HepG2 (cell line): ENCODE data around the gene EXOC6B. TPM values are rescaled to one million over a fixed set of nuclear protein-coding genes. Genes with fewer than 3 reads are reported as not detected.
A peak's percentile ranks its signal among the peaks of the same experiment; 100 is the strongest.

Experiments
- ATF1 ChIP-seq: IDR thresholded peaks from 2 replicates; pipeline ENCODE4 v1.6.1; 2016; ENCODE audit warnings: mild to moderate bottlenecking, control low read depth
- ELK4 ChIP-seq: sonication (generic); formaldehyde crosslinking; IDR thresholded peaks from 2 replicates; pipeline ENCODE4 v1.9.0; 2021; ENCODE audit warnings: missing genetic modification reagents, borderline replicate concordance
- FOXO1 ChIP-seq: sonication (generic); formaldehyde crosslinking; IDR thresholded peaks from 2 replicates; pipeline ENCODE4 v1.4.0; 2020; ENCODE audit warnings: missing genetic modification reagents
- GATAD1 ChIP-seq: IDR thresholded peaks from 2 replicates; pipeline ENCODE4 v1.6.1; 2016; ENCODE audit warnings: missing genetic modification reagents, missing compliant biosample characterization
- HNRNPLL ChIP-seq: fragments of 200-400 bp; formaldehyde crosslinking; IDR thresholded peaks from 2 replicates; pipeline ENCODE4 v1.6.1; 2017; ENCODE audit warnings: mild to moderate bottlenecking, low read depth, low read length; ENCODE audit not compliant: poor library complexity, severe bottlenecking
- JUNB ChIP-seq: sonication (generic); formaldehyde crosslinking; IDR thresholded peaks from 2 replicates; pipeline ENCODE4 v1.8.0; 2022; ENCODE audit warnings: missing genetic modification reagents, mild to moderate bottlenecking, borderline replicate concordance
- NCOA2 ChIP-seq: sonication (generic); formaldehyde crosslinking; IDR thresholded peaks from 2 replicates; pipeline ENCODE4 v1.8.0; 2022; ENCODE audit warnings: inconsistent platforms
- NCOR1 ChIP-seq: fragments of 200-600 bp; sonication (generic); IDR thresholded peaks from 2 replicates; pipeline ENCODE4 v1.7.0; 2017; ENCODE audit warnings: antibody characterized with exemption, low read length, borderline replicate concordance
- PCBP1 ChIP-seq: fragments of 200-400 bp; formaldehyde crosslinking; IDR thresholded peaks from 2 replicates; pipeline ENCODE4 v1.6.1; 2017; ENCODE audit warnings: mild to moderate bottlenecking, low read depth, low read length, borderline replicate concordance
- PHB2 ChIP-seq: fragments of 450-650 bp; IDR thresholded peaks from 2 replicates; pipeline ENCODE4 v1.6.1; 2018; ENCODE audit not compliant: partially characterized antibody
- PTBP1 ChIP-seq: fragments of 200-400 bp; formaldehyde crosslinking; IDR thresholded peaks from 2 replicates; pipeline ENCODE4 v1.6.1; 2018; ENCODE audit warnings: low read length, low read depth; ENCODE audit not compliant: poor library complexity, severe bottlenecking
- SRY ChIP-seq: sonication (generic); formaldehyde crosslinking; IDR thresholded peaks from 2 replicates; pipeline ENCODE4 v1.8.0; 2022; ENCODE audit warnings: mild to moderate bottlenecking, missing genetic modification reagents
- THAP9 ChIP-seq: sonication (generic); formaldehyde crosslinking; IDR thresholded peaks from 2 replicates; pipeline ENCODE4; 2020; ENCODE audit warnings: missing genetic modification reagents, mild to moderate bottlenecking, borderline replicate concordance
- TOPORS ChIP-seq: sonication (generic); formaldehyde crosslinking; IDR thresholded peaks from 2 replicates; pipeline ENCODE4 v1.8.0; 2023; ENCODE audit warnings: mild to moderate bottlenecking, missing genetic modification reagents
- ZBTB21 ChIP-seq: sonication (generic); formaldehyde crosslinking; IDR thresholded peaks from 2 replicates; pipeline ENCODE4 v1.4.0; 2020; ENCODE audit warnings: missing genetic modification reagents
- ZFP1 ChIP-seq: IDR thresholded peaks from 2 replicates; pipeline ENCODE4 v1.6.1; 2016
- ZFP36L2 ChIP-seq: sonication (generic); formaldehyde crosslinking; IDR thresholded peaks from 2 replicates; pipeline ENCODE4 v1.4.0; 2020; ENCODE audit warnings: missing genetic modification reagents
- ZNF3 ChIP-seq: IDR thresholded peaks from 2 replicates; pipeline ENCODE4 v1.7.0; 2017; ENCODE audit warnings: inconsistent platforms
- ZNF430 ChIP-seq: sonication (generic); formaldehyde crosslinking; IDR thresholded peaks from 2 replicates; pipeline ENCODE4 v1.9.0; 2021; ENCODE audit warnings: mild to moderate bottlenecking, missing genetic modification reagents
- ZNF512 ChIP-seq: sonication (generic); formaldehyde crosslinking; IDR thresholded peaks from 2 replicates; pipeline ENCODE4 v1.4.0; 2020; ENCODE audit warnings: mild to moderate bottlenecking, missing genetic modification reagents
- ZNF713 ChIP-seq: sonication (generic); formaldehyde crosslinking; IDR thresholded peaks from 2 replicates; pipeline ENCODE4 v1.4.0; 2020; ENCODE audit warnings: mild to moderate bottlenecking, missing genetic modification reagents
- ZNF781 ChIP-seq: sonication (generic); formaldehyde crosslinking; IDR thresholded peaks from 2 replicates; pipeline ENCODE4 v1.5.1; 2020; ENCODE audit warnings: borderline replicate concordance, mild to moderate bottlenecking, missing genetic modification reagents; ENCODE audit errors: not compliant biosample characterization
- ZNF839 ChIP-seq: sonication (generic); formaldehyde crosslinking; IDR thresholded peaks from 2 replicates; pipeline ENCODE4 v1.4.0; 2020; ENCODE audit warnings: missing genetic modification reagents, mild to moderate bottlenecking, borderline replicate concordance
- polyA plus RNA-seq, 8 experiments: library from polyadenylated mRNA; depleted of rRNA in 3 of 8; stranded (reverse) in 7 of 8; unstranded in 1 of 8; fragments of >200 nt; fragmentation: Illumina TruSeq in 4 of 8; extraction: Trizol in 4 of 8; gene quantifications; 2 replicates each; pipeline versions ENCODE4 v1.2.1 to v1.2.3, GENCODE V29; 2011 to 2016; ENCODE audit warnings: low read depth in 4 of 8, missing spikeins in 1 of 8, mixed read lengths in 1 of 8; ENCODE audit not compliant: insufficient read depth in 1 of 8
- total RNA-seq, 5 experiments: library from RNA; depleted of rRNA; stranded (reverse); fragments of >200 nt; fragmentation: Illumina TruSeq; extraction: Trizol; gene quantifications; 2 replicates each; pipeline ENCODE4 v1.2.3, GENCODE V29; 2016; ENCODE audit warnings: low read depth in 1 of 5
- TF ChIP-seq, protein P1 (sequence below): sonication (generic); formaldehyde crosslinking; IDR thresholded peaks from 2 replicates; pipeline ENCODE4 v1.5.1; 2020; ENCODE audit warnings: mild to moderate bottlenecking, moderate library complexity, missing genetic modification reagents

The EXOC6B gene
- total and polyA plus RNA-seq, 2 of the 13 experiments (the other 11 are each of a cell fraction or from before 2014, with no cell fraction given): 9.1 to 15.9 TPM

DNA sequence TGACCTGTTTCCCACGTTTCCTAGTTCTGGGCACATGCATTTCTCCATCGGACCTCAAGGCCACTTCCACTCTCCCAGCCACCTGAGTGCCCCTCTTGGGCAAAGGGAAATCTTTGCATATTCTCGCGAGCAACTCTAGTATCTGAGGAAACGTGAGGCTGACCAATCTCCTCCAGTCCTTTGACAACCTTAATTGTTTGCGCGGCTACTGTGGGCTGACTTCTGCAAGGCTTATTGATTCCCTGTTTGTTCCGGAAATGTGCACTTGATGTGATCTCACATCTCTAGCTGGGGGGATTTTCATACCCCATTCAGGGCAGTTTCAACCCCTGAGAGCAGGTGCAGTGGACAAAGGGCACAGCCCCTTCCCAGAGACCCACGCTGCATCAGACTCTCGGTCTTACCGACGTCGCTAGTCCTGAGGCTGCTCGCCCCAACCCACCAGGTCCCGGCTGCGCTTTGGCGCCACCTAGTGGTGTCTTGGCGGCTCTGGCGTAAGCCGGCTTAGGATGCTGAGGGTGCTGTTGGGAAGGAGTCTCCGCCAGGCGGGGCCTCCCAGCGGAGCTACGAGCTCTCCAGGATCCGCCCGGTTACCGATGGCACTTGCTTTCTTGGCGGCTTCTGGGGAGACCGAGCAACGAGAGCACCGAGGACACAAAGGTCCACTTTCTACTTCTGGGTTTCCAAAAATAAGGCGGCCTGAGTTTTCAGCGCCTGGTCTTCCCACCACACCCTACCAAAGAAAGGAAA, 36.6 kb upstream of the EXOC6B start (continued):
- TF ChIP-seq, protein P1, sequence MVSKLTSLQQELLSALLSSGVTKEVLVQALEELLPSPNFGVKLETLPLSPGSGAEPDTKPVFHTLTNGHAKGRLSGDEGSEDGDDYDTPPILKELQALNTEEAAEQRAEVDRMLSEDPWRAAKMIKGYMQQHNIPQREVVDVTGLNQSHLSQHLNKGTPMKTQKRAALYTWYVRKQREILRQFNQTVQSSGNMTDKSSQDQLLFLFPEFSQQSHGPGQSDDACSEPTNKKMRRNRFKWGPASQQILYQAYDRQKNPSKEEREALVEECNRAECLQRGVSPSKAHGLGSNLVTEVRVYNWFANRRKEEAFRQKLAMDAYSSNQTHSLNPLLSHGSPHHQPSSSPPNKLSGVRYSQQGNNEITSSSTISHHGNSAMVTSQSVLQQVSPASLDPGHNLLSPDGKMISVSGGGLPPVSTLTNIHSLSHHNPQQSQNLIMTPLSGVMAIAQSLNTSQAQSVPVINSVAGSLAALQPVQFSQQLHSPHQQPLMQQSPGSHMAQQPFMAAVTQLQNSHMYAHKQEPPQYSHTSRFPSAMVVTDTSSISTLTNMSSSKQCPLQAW: peak; percentile 62; the same call in 1 of the 2 replicates
- TF ChIP-seq PHB2 (no peak), PCBP1 (no peak), PTBP1 (peak; percentile 77), NCOR1 (no peak), ZFP36L2 (no peak), ZFP1 (no peak; the same call in 1 of the 2 replicates), ELK4 (CRISPR knock-in tag) (no peak), THAP9 (CRISPR knock-in tag) (peak; percentile 62; the same call in 1 of the 2 replicates), SRY (CRISPR knock-in tag) (0 out of 2 replicates have a peak, but pooled peaks have one; percentile 37), ZNF713 (CRISPR knock-in tag) (no peak), ATF1 (CRISPR knock-in tag) (no peak), JUNB (CRISPR knock-in tag) (no peak), ZNF839 (no peak), ZNF512 (no peak), ZNF430 (CRISPR knock-in tag) (peak; percentile 65; the same call in 1 of the 2 replicates), ZBTB21 (CRISPR knock-in tag) (no peak), TOPORS (no peak; the same call in 1 of the 2 replicates), NCOA2 (CRISPR knock-in tag) (no peak), FOXO1 (CRISPR knock-in tag) (no peak), ZNF781 (CRISPR knock-in tag) (no peak), ZNF3 (no peak), HNRNPLL (peak; percentile 67), GATAD1 (CRISPR knock-in tag) (peak; percentile 62; the same call in 1 of the 2 replicates)
